ENCODE measurements around the gene SPATA4. TPM values are rescaled to one million over a fixed set of nuclear protein-coding genes. Genes with fewer than 3 reads are reported as not detected.

The SPATA4 gene
- total and polyA plus RNA-seq, 2 of the 4 experiments (the other 2 are of a cell fraction) = under 0.01 to 0.09 TPM

DNA sequence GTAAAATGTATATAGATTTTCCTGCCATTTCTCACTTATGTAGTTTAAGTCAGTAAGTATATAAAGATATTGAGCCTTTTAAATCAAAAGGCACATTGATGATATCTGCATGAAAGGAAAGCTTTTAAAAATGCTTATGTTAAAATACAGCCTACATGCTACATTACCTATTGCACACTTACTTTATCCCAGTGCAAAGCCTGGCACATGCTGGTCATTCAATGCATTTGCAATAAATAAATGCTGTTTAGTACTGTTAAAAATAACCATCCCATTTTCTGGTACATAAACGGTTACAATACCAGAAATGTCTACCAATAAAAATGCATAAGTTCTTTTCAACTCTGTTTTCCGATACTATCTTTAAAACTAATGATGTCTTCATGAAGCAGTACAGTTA lies 22.1 kb upstream of the SPATA4 start:
- H3K56ac ChIP-seq (ENCODE audit: extremely low read depth, insufficient read depth, low read length) = no peak overlapping the region
- CTCF ChIA-PET = no interaction called here
- no peak overlapping the region for H2AK5ac ChIP-seq (ENCODE audit: low read depth, low read length)
- H3K27ac ChIP-seq (ENCODE audit: insufficient read depth, low read length) = no peak overlapping the region
- no CpG with 5 or more reads among the region's 2 CpGs for WGBS, 2 experiments (ENCODE audit: extremely low coverage in 2 of 2, insufficient read length in 1 of 2)
- H2BK5ac ChIP-seq (ENCODE audit: low read depth, low read length, poor library complexity, severe bottlenecking) = no peak overlapping the region
- no peak overlapping the region for H3K4ac ChIP-seq (ENCODE audit: low read depth, low read length)
- POLR2A ChIA-PET (ENCODE audit: unreplicated experiment) = no interaction called here
- no TSS peak for BruUV-seq (replicated peaks)
- H3K9me1 ChIP-seq (ENCODE audit: insufficient read depth, low read length) = no peaks in the 10 kb centered on the region
- TF ChIP-seq, protein P1, sequence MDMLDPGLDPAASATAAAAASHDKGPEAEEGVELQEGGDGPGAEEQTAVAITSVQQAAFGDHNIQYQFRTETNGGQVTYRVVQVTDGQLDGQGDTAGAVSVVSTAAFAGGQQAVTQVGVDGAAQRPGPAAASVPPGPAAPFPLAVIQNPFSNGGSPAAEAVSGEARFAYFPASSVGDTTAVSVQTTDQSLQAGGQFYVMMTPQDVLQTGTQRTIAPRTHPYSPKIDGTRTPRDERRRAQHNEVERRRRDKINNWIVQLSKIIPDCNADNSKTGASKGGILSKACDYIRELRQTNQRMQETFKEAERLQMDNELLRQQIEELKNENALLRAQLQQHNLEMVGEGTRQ (IDR thresholded peaks at IDR 0.05; ENCODE audit: low read depth, low read length) = no peak
- TF ChIP-seq RCOR1 (IDR thresholded peaks at IDR 0.05; ENCODE audit: insufficient replicate concordance, low read length) (no peak), RFX5 (IDR thresholded peaks at IDR 0.05; ENCODE audit: low read depth, low read length) (no peak), MAFK (IDR thresholded peaks at IDR 0.05; ENCODE audit: low read depth, low read length) (no peak), FOS (IDR thresholded peaks at IDR 0.05; ENCODE audit: low read depth, low read length) (no peak), NFE2L2 (IDR thresholded peaks at IDR 0.05; ENCODE audit: low read depth, low read length) (no peak), SMC3 (IDR thresholded peaks at IDR 0.05; ENCODE audit: low read depth, low read length) (no peak), POLR2A (IDR thresholded peaks at IDR 0.05; ENCODE audit: low read depth, low read length) (no peak), RAD21 (IDR thresholded peaks at IDR 0.05; ENCODE audit: low read length) (no peak), CEBPB (IDR thresholded peaks at IDR 0.05; ENCODE audit: low read depth, low read length) (no peak), BHLHE40 (IDR thresholded peaks at IDR 0.05; ENCODE audit: low read depth, low read length) (no peak)
- TF ChIP-seq, protein P2, sequence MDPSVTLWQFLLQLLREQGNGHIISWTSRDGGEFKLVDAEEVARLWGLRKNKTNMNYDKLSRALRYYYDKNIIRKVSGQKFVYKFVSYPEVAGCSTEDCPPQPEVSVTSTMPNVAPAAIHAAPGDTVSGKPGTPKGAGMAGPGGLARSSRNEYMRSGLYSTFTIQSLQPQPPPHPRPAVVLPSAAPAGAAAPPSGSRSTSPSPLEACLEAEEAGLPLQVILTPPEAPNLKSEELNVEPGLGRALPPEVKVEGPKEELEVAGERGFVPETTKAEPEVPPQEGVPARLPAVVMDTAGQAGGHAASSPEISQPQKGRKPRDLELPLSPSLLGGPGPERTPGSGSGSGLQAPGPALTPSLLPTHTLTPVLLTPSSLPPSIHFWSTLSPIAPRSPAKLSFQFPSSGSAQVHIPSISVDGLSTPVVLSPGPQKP (IDR thresholded peaks at IDR 0.05; ENCODE audit: borderline replicate concordance, low read depth, low read length) = no peak
- H3K36me3 ChIP-seq (ENCODE audit: control insufficient read depth, insufficient read depth, low read length) = no peaks in the 10 kb centered on the region
- no peak for DNase-seq
- no peak overlapping the region for H3K18ac ChIP-seq (ENCODE audit: low read depth, low read length)
- H3K9me3 ChIP-seq (ENCODE audit: control insufficient read depth, insufficient read depth, low read length) = no peaks in the 10 kb centered on the region
- H3K14ac ChIP-seq (replicated peaks; ENCODE audit: low read depth, low read length) = no peak overlapping the region
- H2BK120ac ChIP-seq (ENCODE audit: low read depth, low read length) = no peak overlapping the region
- no peak overlapping the region for H2AK9ac ChIP-seq (replicated peaks; ENCODE audit: low read depth, low read length, poor library complexity)
- in situ Hi-C loops (cut with MboI; ENCODE audit: low sequenced_read_pairs) = no loop called here
- intact Hi-C loops (cut with micrococcal nuclease) = no loop called here
- H3K4me1 ChIP-seq (ENCODE audit: control insufficient read depth, insufficient read depth, low read length) = no peaks in the 10 kb centered on the region
- no peak overlapping the region for H2BK20ac ChIP-seq (ENCODE audit: low read depth, low read length)
- no peak overlapping the region for H2AFZ ChIP-seq (replicated peaks; ENCODE audit: low read length, poor library complexity)
- no peaks in the 10 kb centered on the region for H3K27me3 ChIP-seq (ENCODE audit: control insufficient read depth, insufficient read depth, low read length)
- no peak overlapping the region for H2BK15ac ChIP-seq (ENCODE audit: low read depth, low read length)
- H3K9ac ChIP-seq (ENCODE audit: low read depth, low read length) = no peak overlapping the region
- no peak overlapping the region for H3K23ac ChIP-seq (ENCODE audit: low read depth, low read length)
- H3K79me1 ChIP-seq (ENCODE audit: low read depth in 1 of 2, low read length in 2 of 2) = no peaks in the 10 kb centered on the region
- H4K8ac ChIP-seq (ENCODE audit: low read depth in 2 of 2, low read length in 2 of 2) = no peak overlapping the region
- no peak overlapping the region for H4K91ac ChIP-seq (ENCODE audit: insufficient read depth, low read depth, low read length)
- H4K20me1 ChIP-seq (ENCODE audit: insufficient read depth, low read length) = no peaks in the 10 kb centered on the region
- H3K4me3 ChIP-seq (ENCODE audit: insufficient read depth, low read depth, low read length) = no peak overlapping the region
- no peak overlapping the region for H3K4me2 ChIP-seq (ENCODE audit: low read depth, low read length)
- no peak overlapping the region for H4K5ac ChIP-seq (ENCODE audit: low read depth, low read length)
- dilution Hi-C loops (cut with HindIII; ENCODE audit: low sequenced_read_pairs, unreplicated experiment) = no loop called here
- ATAC-seq (ENCODE audit: low read depth) = no peak
